SK-N-SH (cell line): ENCODE data around the gene JAZF1.

Source experiments
- CHD2 ChIP-seq: fragments of 150-350 bp; IDR thresholded peaks from 2 replicates; pipeline ENCODE4 v1.6.1; 2018; ENCODE audit warnings: low read length; ENCODE audit not compliant: partially characterized antibody
- CTCF ChIP-seq: fragments of 200-600 bp; sonication (generic); IDR thresholded peaks from 2 replicates; pipeline ENCODE4 v1.6.1; 2017; ENCODE audit warnings: antibody characterized with exemption, mild to moderate bottlenecking, moderate library complexity
- GABPA ChIP-seq: IDR thresholded peaks from 2 replicates; pipeline ENCODE4 v1.4.0; 2012; ENCODE audit warnings: low read depth, mild to moderate bottlenecking
- GATA2 ChIP-seq: sonication (generic); formaldehyde crosslinking; IDR thresholded peaks from 2 replicates; pipeline ENCODE4 v1.5.0; 2020; ENCODE audit warnings: mild to moderate bottlenecking, missing genetic modification reagents
- MAX ChIP-seq: IDR thresholded peaks from 2 replicates; pipeline ENCODE4 v1.4.0; 2012; ENCODE audit warnings: low read depth
- POLR2AphosphoS5 ChIP-seq: IDR thresholded peaks from 2 replicates; pipeline ENCODE4 v1.6.1; 2012; ENCODE audit warnings: low read depth, low read length
- TAF1 ChIP-seq: IDR thresholded peaks from 2 replicates; pipeline ENCODE4 v1.6.1; 2012; ENCODE audit warnings: low read depth, mild to moderate bottlenecking, low read length, moderate library complexity, borderline replicate concordance
- TF ChIP-seq, protein P1 (sequence below): fragments of 150-350 bp; IDR thresholded peaks from 2 replicates; pipeline ENCODE4 v1.6.1; 2016; ENCODE audit warnings: mild to moderate bottlenecking, low read depth, low read length
- TF ChIP-seq, protein P2 (sequence below): IDR thresholded peaks from 2 replicates; pipeline ENCODE4 v1.4.0; 2012; ENCODE audit warnings: low read depth, borderline replicate concordance

DNA sequence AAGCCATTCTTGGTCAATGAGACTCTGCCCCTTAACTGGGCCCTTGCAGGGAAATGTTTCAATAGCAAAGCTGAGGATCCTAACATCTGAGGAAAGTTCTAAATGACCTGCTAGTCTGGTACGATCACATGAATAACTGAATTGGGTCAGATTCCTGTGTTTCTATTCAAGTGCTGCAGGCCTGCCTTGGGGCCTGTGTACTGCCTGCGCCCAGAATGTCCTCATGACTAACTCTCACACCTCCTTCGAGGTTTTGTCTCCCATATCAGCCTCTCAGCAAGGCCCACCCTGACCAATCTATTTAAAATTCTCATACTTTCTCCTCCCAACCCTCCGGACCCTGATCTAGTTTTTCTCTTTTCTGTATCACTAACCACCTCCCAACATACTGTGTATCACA, 4.4 kb downstream of the JAZF1 start:
- TF ChIP-seq POLR2AphosphoS5: no peak
- no peak for TF ChIP-seq TAF1
- TF ChIP-seq CHD2: no peak
- TF ChIP-seq GABPA: no peak
- no peak for TF ChIP-seq GATA2
- no peak for TF ChIP-seq MAX
- TF ChIP-seq, protein P1, sequence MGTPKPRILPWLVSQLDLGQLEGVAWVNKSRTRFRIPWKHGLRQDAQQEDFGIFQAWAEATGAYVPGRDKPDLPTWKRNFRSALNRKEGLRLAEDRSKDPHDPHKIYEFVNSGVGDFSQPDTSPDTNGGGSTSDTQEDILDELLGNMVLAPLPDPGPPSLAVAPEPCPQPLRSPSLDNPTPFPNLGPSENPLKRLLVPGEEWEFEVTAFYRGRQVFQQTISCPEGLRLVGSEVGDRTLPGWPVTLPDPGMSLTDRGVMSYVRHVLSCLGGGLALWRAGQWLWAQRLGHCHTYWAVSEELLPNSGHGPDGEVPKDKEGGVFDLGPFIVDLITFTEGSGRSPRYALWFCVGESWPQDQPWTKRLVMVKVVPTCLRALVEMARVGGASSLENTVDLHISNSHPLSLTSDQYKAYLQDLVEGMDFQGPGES: no peak
- no peak for TF ChIP-seq CTCF
- TF ChIP-seq, protein P2, sequence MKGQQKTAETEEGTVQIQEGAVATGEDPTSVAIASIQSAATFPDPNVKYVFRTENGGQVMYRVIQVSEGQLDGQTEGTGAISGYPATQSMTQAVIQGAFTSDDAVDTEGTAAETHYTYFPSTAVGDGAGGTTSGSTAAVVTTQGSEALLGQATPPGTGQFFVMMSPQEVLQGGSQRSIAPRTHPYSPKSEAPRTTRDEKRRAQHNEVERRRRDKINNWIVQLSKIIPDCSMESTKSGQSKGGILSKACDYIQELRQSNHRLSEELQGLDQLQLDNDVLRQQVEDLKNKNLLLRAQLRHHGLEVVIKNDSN: no peak
